ENCODE data around the gene CTSW.

Gene CTSW

GRCh38 chr11:65891219-65892136 lies 11.8 kb downstream of the CTSW start:
- H3K4me3 ChIP-seq (ENCODE audit: low read depth, low read length) = peak overlapping the region; percentile 60
- 0 out of 2 replicates have a peak, but pooled peaks have one; percentile 13 for TF ChIP-seq CTCF (IDR thresholded peaks at IDR 0.05; ENCODE audit: low read depth, low read length)

- peak overlapping the region; percentile 60 for H3K4me3 ChIP-seq (ENCODE audit: low read depth, low read length)
These were observed 12.5 kb downstream of the CTSW start for GRCh38 chr11:65892137-65892540.

- no peak for TF ChIP-seq CTCF (IDR thresholded peaks at IDR 0.05; ENCODE audit: low read depth, low read length)
- peak overlapping the region; percentile 60 for H3K4me3 ChIP-seq (ENCODE audit: low read depth, low read length)
These were observed 13.2 kb downstream of the CTSW start for GRCh38 chr11:65892661-65893317.

- TF ChIP-seq CTCF (IDR thresholded peaks at IDR 0.05; ENCODE audit: low read depth, low read length) = no peak
- peak overlapping the region; percentile 43 for H3K4me3 ChIP-seq (ENCODE audit: low read depth, low read length)
These were observed 14.5 kb downstream of the CTSW start for GRCh38 chr11:65894034-65894591.

GRCh38 chr11:65895482-65895981 lies 15.9 kb downstream of the CTSW start:
- peak overlapping the region; percentile 93 for H3K4me3 ChIP-seq (ENCODE audit: low read depth, low read length)
- no peak for TF ChIP-seq CTCF (IDR thresholded peaks at IDR 0.05; ENCODE audit: low read depth, low read length)

- TF ChIP-seq CTCF (IDR thresholded peaks at IDR 0.05; ENCODE audit: low read depth, low read length) = no peak
- H3K4me3 ChIP-seq (ENCODE audit: low read depth, low read length) = peak overlapping the region; percentile 93
These were observed 16.7 kb downstream of the CTSW start for GRCh38 chr11:65896034-65896999.

- no peak for TF ChIP-seq CTCF (IDR thresholded peaks at IDR 0.05; ENCODE audit: low read depth, low read length)
- peak overlapping the region; percentile 93 for H3K4me3 ChIP-seq (ENCODE audit: low read depth, low read length)
These were observed 17.4 kb downstream of the CTSW start for GRCh38 chr11:65897020-65897471.

All from WI38 (cell line).